Right ventricle myocardium superior (tissue), 1 donor: Measurements from ENCODE around the gene ATG4B. TPM values are rescaled to one million over a fixed set of nuclear protein-coding genes. Genes with fewer than 3 reads are reported as not detected.

ENCODE experiments used
- ATAC-seq: fragments of 200-7000 bp; cut with Tn5 transposase; one replicate; pipeline ENCODE4 v1.9.1; 2020; ENCODE audit warnings: mild to moderate bottlenecking; ENCODE audit not compliant: poor library complexity
- DNase-seq: peaks from one replicate; pipeline ENCODE4 v3.0.0-alpha.2; 2020
- intact Hi-C: fragments of 100-400 bp; cut with DNase I; formaldehyde crosslinking; loops from one replicate; pipeline ENCODE4 v1.11.2; 2022
- total RNA-seq: library from RNA; stranded (reverse); fragmentation: NEBNext Ultra II Directional; extraction: Animal tissue kit (Norgen Biotek cat#: 25700); gene quantifications from one replicate; pipeline ENCODE4 v1.2.1, GENCODE V29; 2021
- donor health status: DM: no; HTN: yes; CAD: no; lungs with severe emphysema.

Gene ATG4B
- total RNA-seq, 1 donor from 2014 or later, result 41.3 TPM

- intact Hi-C loops, result no loop called here
- no peak for ATAC-seq
These were observed 39.2 kb downstream of the ATG4B start for GRCh38 chr2:241676665-241677064.

GRCh38 chr2:241677392-241677791, 39.9 kb downstream of the ATG4B start:
- intact Hi-C loops, result no loop called here
- ATAC-seq (no peak), DNase-seq (no peak)

More at GRCh38 chr2:241676665-241677064, 39.2 kb downstream of the ATG4B start:
- DNase-seq, result no peak

GRCh38 chr2:241678307-241678706, 40.8 kb downstream of the ATG4B start:
- DNase-seq (no peak), ATAC-seq (no peak)
- intact Hi-C loops, result no loop called here

GRCh38 chr2:241678784-241679540, 41.5 kb downstream of the ATG4B start:
- intact Hi-C loops, result no loop called here
- ATAC-seq (no peak), DNase-seq (no peak)

- intact Hi-C loops, result no loop called here
- ATAC-seq, result no peak
- DNase-seq, result no peak
These were observed 42.6 kb downstream of the ATG4B start for GRCh38 chr2:241680044-241680443.

- ATAC-seq, result peak; percentile 9
- no peak for DNase-seq
- intact Hi-C loops, result no loop called here
These were observed 43.5 kb downstream of the ATG4B start for GRCh38 chr2:241680827-241681599.

- ATAC-seq (peak; percentile 4), DNase-seq (no peak)
- intact Hi-C loops, result no loop called here
These were observed 48.8 kb downstream of the ATG4B start for GRCh38 chr2:241686324-241686649.

GRCh38 chr2:241686650-241687425, 49.3 kb downstream of the ATG4B start, which contains the start of gene DTYMK:
TSS of gene DTYMK (minus strand) at chr2:241686815. CDS start at chr2:241686783, 32 bp downstream.
- DNase-seq (peak; percentile 98), ATAC-seq (peak; percentile 99)
- intact Hi-C loops, result no loop called here

GRCh38 chr2:241689306-241689705, 51.8 kb downstream of the ATG4B start:
- intact Hi-C loops, result no loop called here
- DNase-seq (no peak), ATAC-seq (no peak)

- DNase-seq (no peak), ATAC-seq (no peak)
- intact Hi-C loops, result no loop called here
These were observed 52.8 kb downstream of the ATG4B start for GRCh38 chr2:241690202-241690717.

- intact Hi-C loops, result no loop called here
- DNase-seq, result no peak
- no peak for ATAC-seq
These were observed 55.0 kb downstream of the ATG4B start for GRCh38 chr2:241692448-241692847.

GRCh38 chr2:241695651-241696050, 58.2 kb downstream of the ATG4B start:
- no peak for ATAC-seq
- intact Hi-C loops, result no loop called here
- no peak for DNase-seq

GRCh38 chr2:241701149-241701398, 63.6 kb downstream of the ATG4B start:
- DNase-seq (no peak), ATAC-seq (no peak)
- intact Hi-C loops, result no loop called here

- DNase-seq (peak; percentile 99), ATAC-seq (peak; percentile 91)
- intact Hi-C loops, result no loop called here
These were observed 64.1 kb downstream of the ATG4B start, which contains the start of gene ING5 for GRCh38 chr2:241701399-241702154. TSS of gene ING5 (plus strand) at chr2:241702039. CDS start at chr2:241702066, 27 bp downstream.

GRCh38 chr2:241702155-241703031, 64.9 kb downstream of the ATG4B start:
- intact Hi-C loops, result no loop called here
- ATAC-seq (peak; percentile 89), DNase-seq (peak; percentile 88)

GRCh38 chr2:241703032-241703604, 65.6 kb downstream of the ATG4B start:
- intact Hi-C loops, result no loop called here
- ATAC-seq, result no peak
- no peak for DNase-seq

- DNase-seq (no peak), ATAC-seq (no peak)
- intact Hi-C loops, result no loop called here
These were observed 69.0 kb downstream of the ATG4B start for GRCh38 chr2:241706537-241706936.
